Prostate gland (tissue), 2 donors: ENCODE results near the gene GET3. TPM values are rescaled to one million over a fixed set of nuclear protein-coding genes. Genes with fewer than 3 reads are reported as not detected.

Source experiments
- DNase-seq: peaks from one replicate; pipeline ENCODE4 v3.0.0-alpha.2; 2019; ENCODE audit warnings: low spot score
- H3K27ac ChIP-seq, 2 donors: fragments of 200-600 bp; sonication (generic); 2 replicates each; pipeline ENCODE4 v1.5.1; 2017 to 2019
- H3K27me3 ChIP-seq: fragments of 200-600 bp; sonication (generic); replicated peaks from 2 replicates; pipeline ENCODE4 v1.5.1; 2019; ENCODE audit not compliant: insufficient read depth
- H3K36me3 ChIP-seq, 2 donors: fragments of 200-600 bp; sonication (generic); 1 replicate in 1 of 2; 2 replicates in 1 of 2; pipeline versions ENCODE4 v1.5.1 to v1.8.1; 2017 to 2019
- H3K4me1 ChIP-seq: fragments of 200-600 bp; sonication (generic); replicated peaks from 2 replicates; pipeline ENCODE4 v1.5.1; 2019
- H3K4me3 ChIP-seq, 2 donors: fragments of 200-600 bp; sonication (generic); 2 replicates each; pipeline ENCODE4 v1.5.1; 2017 to 2019
- H3K9me3 ChIP-seq: fragments of 200-600 bp; sonication (generic); 2 replicates; pipeline ENCODE4 v1.5.1; 2017
- CTCF ChIP-seq, 4 experiments: fragments of 200-600 bp in 2 of 4; fragments of 450-650 bp in 2 of 4; sonication (generic) in 2 of 4; IDR thresholded peaks; 1 replicate in 3 of 4; 2 replicates in 1 of 4; pipeline ENCODE4 v1.5.1; 2016 to 2019; ENCODE audit warnings: antibody characterized with exemption in 4 of 4, mild to moderate bottlenecking in 2 of 4, moderate library complexity in 2 of 4
- POLR2A ChIP-seq: fragments of 450-650 bp; IDR thresholded peaks from one replicate; pipeline ENCODE4 v1.6.1; 2016; ENCODE audit warnings: antibody characterized with exemption, mild to moderate bottlenecking
- POLR2AphosphoS5 ChIP-seq: sonication (generic); formaldehyde crosslinking; IDR thresholded peaks from one replicate; pipeline ENCODE4 v1.6.1; 2017; ENCODE audit warnings: antibody characterized with exemption
- WGBS: methylation state at CpG from one replicate; pipeline ENCODE4 v1.1.5; 2018; 5-methylcytosine and 5-hydroxymethylcytosine counted together
- intact Hi-C: fragments of 100-400 bp; cut with DNase I; formaldehyde crosslinking; loops from one replicate; pipeline ENCODE4 v1.14.2; 2022
- total RNA-seq, 2 donors: library from RNA; depleted of rRNA; stranded (reverse); fragments of >200 nt; gene quantifications; one replicate each; pipeline ENCODE4 v1.1.0, GENCODE V29; 2016

GET3 gene
- total RNA-seq, 2 donors from 2014 or later = 65.4 to 82.1 TPM

DNA sequence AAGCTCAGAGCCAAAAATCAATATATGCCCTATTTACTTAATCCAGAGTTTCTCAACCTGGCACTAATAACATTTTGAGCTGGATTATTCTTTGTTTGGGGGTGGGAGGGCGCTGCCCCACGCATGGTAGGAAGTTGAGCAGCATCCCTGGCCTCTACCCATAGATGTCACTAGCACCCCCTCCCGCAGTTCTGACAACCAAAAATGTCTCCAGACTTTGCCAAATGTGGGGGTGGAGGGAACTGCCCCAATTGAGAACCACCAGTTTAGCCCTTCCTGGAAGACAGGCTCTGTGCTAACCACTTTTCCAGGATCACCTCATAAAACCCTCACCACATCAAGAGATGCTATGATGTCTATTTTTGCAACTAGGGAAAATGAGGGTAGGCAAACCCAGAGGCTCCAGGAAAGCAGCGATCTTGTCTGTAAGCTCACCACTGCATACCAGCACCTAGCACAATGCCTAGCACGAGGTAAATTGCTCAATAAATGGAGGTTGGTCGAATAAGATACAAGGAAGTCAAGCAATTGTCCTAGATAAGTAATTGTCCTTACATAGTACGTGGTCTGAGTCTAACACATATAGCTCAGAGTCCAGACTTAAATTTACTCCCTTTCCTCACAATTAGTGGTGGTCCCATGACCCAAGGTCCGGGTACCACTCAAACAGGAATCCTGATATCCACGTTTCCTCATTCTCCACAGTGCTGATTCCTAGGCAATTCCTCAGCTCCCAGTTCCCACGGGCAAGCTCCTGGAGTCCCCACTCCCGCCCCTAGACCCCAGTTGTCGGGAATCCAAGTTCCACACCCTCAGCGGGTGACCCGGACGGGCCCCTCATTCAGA, 3.7 kb upstream of the GET3 start:
- TF ChIP-seq POLR2A (no peak), POLR2AphosphoS5 (no peak), CTCF (IDR thresholded peaks at IDR 0.05) (no peak)
- no peaks in the 10 kb centered on the region for H3K27me3 ChIP-seq
- intact Hi-C loops = no loop called here
- peak overlapping the region; percentile 82 to 96 for H3K4me3 ChIP-seq
- 2% methylated on average over 15 of the region's 15 CpGs for WGBS
- H3K36me3 ChIP-seq = peaks cover 0 to 6% of the 10 kb centered on the region in 2 donors
- DNase-seq = no peak
- no peaks in the 10 kb centered on the region for H3K9me3 ChIP-seq
- peaks cover 23% of the 10 kb centered on the region for H3K4me1 ChIP-seq
- H3K27ac ChIP-seq = peak overlapping the region; percentile 92 to 93

DNA sequence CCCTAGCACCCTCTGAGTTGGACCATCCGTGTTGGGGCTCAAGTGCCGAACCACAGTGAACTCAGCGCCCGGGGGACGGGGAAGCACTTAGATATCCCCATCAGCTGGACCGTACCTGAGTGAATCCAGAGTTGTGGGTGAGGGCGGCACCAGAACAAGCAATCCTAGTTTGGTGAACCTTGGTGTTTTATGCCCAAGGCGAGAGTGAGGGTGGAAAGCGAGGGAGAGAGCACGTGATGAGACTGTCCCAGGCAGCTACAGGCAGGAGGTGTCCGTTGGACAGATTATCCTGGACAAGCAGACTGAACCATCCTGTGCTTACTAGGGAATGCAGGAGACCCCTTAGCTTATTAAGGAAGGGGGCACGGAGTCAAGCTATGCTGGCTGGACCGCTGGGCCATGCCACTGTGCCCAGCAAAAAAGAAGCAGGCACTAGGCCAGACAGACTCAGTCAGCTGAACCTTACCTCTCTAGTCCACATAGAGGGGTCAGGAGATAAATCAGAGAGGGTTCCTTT, 596 bp downstream of the GET3 start:
- no peaks in the 10 kb centered on the region for H3K9me3 ChIP-seq
- H3K27me3 ChIP-seq = no peaks in the 10 kb centered on the region
- H3K27ac ChIP-seq = peak overlapping the region; percentile 82 to 87
- no peak for TF ChIP-seq POLR2A
- TF ChIP-seq CTCF (IDR thresholded peaks at IDR 0.05) = no peak
- no peak for TF ChIP-seq POLR2AphosphoS5
- H3K36me3 ChIP-seq = no peaks in the 10 kb centered on the region
- intact Hi-C loops = no loop called here
- H3K4me3 ChIP-seq = peak overlapping the region; percentile 63 to 76
- H3K4me1 ChIP-seq = peaks cover 16% of the 10 kb centered on the region
- DNase-seq = no peak
- 8% methylated on average over 13 of the region's 13 CpGs for WGBS

DNA sequence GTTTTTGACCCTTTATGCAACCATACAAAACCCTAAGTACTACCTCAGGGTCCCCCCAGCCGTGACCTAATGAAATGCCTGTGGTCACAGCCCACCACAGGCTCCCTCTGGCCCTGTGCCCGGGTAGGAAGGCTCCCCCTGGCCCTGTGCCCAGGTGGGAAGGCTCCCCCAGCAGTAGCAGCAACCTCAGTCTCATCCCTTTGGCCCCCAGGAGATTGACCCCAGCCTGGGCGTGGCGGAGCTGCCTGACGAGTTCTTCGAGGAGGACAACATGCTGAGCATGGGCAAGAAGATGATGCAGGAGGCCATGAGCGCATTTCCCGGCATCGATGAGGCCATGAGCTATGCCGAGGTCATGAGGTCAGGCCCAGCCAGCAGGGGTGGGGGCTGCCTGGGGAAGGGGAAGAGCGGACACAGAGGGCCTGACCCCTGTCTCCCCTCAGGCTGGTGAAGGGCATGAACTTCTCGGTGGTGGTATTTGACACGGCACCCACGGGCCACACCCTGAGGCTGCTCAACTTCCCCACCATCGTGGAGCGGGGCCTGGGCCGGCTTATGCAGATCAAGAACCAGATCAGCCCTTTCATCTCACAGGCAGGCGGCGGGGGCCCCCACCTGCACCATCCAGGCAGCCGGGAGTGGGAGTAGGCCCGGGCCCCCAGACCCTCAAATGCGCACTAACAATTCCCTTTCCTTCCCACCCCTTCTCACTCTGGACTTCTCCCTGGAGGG, 8.0 kb downstream of the GET3 start:
- TF ChIP-seq POLR2AphosphoS5 = no peak
- TF ChIP-seq CTCF (IDR thresholded peaks at IDR 0.05) = no peak
- no peak for TF ChIP-seq POLR2A
- H3K27me3 ChIP-seq = no peaks in the 10 kb centered on the region
- 78% methylated on average over 17 of the region's 22 CpGs for WGBS
- intact Hi-C loops = no loop called here
- no peak for DNase-seq
- no peak overlapping the region for H3K27ac ChIP-seq
- peaks cover 0 to 13% of the 10 kb centered on the region in 2 donors for H3K36me3 ChIP-seq
- H3K9me3 ChIP-seq = no peaks in the 10 kb centered on the region
- H3K4me3 ChIP-seq = no peak overlapping the region
- H3K4me1 ChIP-seq = peaks cover 3% of the 10 kb centered on the region

DNA sequence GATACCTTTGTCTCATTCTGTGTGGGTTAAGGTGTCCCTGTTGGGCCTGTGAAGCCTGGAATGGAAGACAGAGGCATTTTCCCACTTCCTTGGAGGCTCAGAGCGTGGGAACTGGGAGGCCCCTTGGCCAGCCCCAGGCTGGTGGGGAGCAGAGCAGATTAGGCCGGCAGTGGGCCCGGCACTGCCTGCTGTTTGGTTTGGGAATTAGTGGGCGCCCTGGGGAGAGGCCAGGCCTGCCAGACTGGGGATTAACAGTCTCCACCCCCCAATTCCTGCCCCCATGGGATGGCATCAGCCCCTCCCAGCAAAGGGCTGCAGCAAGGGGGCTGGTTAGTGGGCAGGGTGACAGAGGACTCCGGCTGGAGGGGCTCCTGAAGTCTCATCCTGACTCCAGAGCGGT, 11.2 kb downstream of the GET3 start:
- no peak for DNase-seq
- H3K27me3 ChIP-seq = no peaks in the 10 kb centered on the region
- peaks cover 3% of the 10 kb centered on the region for H3K4me1 ChIP-seq
- 78% methylated on average over 6 of the region's 6 CpGs for WGBS
- TF ChIP-seq POLR2A (no peak), POLR2AphosphoS5 (no peak), CTCF (IDR thresholded peaks at IDR 0.05) (no peak)
- H3K36me3 ChIP-seq = peaks cover 0 to 13% of the 10 kb centered on the region in 2 donors
- H3K27ac ChIP-seq = no peak overlapping the region
- H3K4me3 ChIP-seq = no peak overlapping the region
- no peaks in the 10 kb centered on the region for H3K9me3 ChIP-seq
- intact Hi-C loops = no loop called here
